ENCODE data around the gene POLDIP2.
A peak's percentile ranks its signal among the peaks of the same experiment; 100 is the strongest.
"Not testable (repeated sequence)": the region's sequence is repeated elsewhere in the genome, so short reads cannot be mapped to it uniquely, and the experiment has no call there.

POLDIP2 gene

GRCh38 chr17:28364665-28365363 is 7.5 kb upstream of the POLDIP2 start, which contains the start of gene SEBOX:
Gene SEBOX (minus strand): TSS chr17:28365199. CDS start chr17:28365151, 48 bp downstream.
- no peak for DNase-seq

- no peak for DNase-seq
Measured at GRCh38 chr17:28363776-28364650, 6.7 kb upstream of the POLDIP2 start.

- DNase-seq = no peak
Measured at GRCh38 chr17:28363186-28363585, 5.9 kb upstream of the POLDIP2 start.

GRCh38 chr17:28357901-28358197 is 522 bp upstream of the POLDIP2 start:
- no peak for DNase-seq

- DNase-seq = no peak
Measured at GRCh38 chr17:28350271-28350670, 7.1 kb downstream of the POLDIP2 start.

GRCh38 chr17:28348979-28349378 is 8.3 kb downstream of the POLDIP2 start:
- no peak for DNase-seq

- no peak for DNase-seq
Measured at GRCh38 chr17:28347261-28347891, 10.0 kb downstream of the POLDIP2 start.

GRCh38 chr17:28346746-28347246 is 10.5 kb downstream of the POLDIP2 start:
- DNase-seq = no peak

- DNase-seq = no peak
Measured at GRCh38 chr17:28346199-28346580, 11.1 kb downstream of the POLDIP2 start.

- DNase-seq = no peak
Measured at GRCh38 chr17:28345419-28346198, 11.7 kb downstream of the POLDIP2 start.

GRCh38 chr17:28344435-28344901 is 12.9 kb downstream of the POLDIP2 start:
- DNase-seq = no peak

GRCh38 chr17:28344011-28344410 is 13.3 kb downstream of the POLDIP2 start:
- DNase-seq = no peak

GRCh38 chr17:28343491-28343932 is 13.8 kb downstream of the POLDIP2 start:
- DNase-seq = no peak

GRCh38 chr17:28342313-28342712 is 15.0 kb downstream of the POLDIP2 start:
- no peak for DNase-seq

GRCh38 chr17:28341516-28341915 is 15.8 kb downstream of the POLDIP2 start:
- no peak for DNase-seq

- DNase-seq = no peak
Measured at GRCh38 chr17:28340374-28340773, 17.0 kb downstream of the POLDIP2 start.

- no peak for DNase-seq
Measured at GRCh38 chr17:28339431-28339830, 17.9 kb downstream of the POLDIP2 start.

- DNase-seq = not testable (repeated sequence)
Measured at GRCh38 chr17:28338769-28339212, 18.5 kb downstream of the POLDIP2 start.

- DNase-seq = no peak
Measured at GRCh38 chr17:28338056-28338768, 19.1 kb downstream of the POLDIP2 start.

- peak; percentile 78 for DNase-seq
Measured at GRCh38 chr17:28335959-28336871, 21.1 kb downstream of the POLDIP2 start.
